ENCODE measurements around the gene CTXN2. TPM values are rescaled to one million over a fixed set of nuclear protein-coding genes. Genes with fewer than 3 reads are reported as not detected.

CTXN2 gene
- total RNA-seq, 2 donors from 2014 or later = not detected

DNA sequence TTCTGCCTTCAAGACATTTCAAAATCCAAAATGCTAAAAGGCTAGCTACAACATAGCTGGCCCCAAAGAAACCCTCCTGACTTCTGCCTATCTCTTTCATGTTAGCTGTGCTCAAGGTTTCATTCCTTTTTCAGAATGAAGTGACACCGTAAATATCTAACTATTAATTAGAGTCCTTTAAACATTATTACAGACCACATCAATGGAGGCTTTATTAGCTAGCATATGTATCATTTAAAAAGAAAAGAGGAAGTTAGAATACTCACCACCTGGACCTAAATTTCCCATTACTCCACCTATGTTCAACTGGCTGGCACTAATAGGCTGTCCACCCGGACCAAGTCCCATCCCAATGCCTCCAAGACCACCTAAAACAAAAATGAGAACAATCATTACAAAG lies 37.9 kb upstream of the CTXN2 start:
- Histone ChIP-seq H3K4me1 (no peaks in the 10 kb centered on the region), H3K27ac (no peak overlapping the region), H3K9me3 (no peaks in the 10 kb centered on the region), H3K27me3 (no peaks in the 10 kb centered on the region), H3K36me3 (peaks cover 3% of the 10 kb centered on the region), H3K4me3 (no peak overlapping the region)
- no peak for DNase-seq (ENCODE audit: low spot score)
- TF ChIP-seq, protein P1, sequence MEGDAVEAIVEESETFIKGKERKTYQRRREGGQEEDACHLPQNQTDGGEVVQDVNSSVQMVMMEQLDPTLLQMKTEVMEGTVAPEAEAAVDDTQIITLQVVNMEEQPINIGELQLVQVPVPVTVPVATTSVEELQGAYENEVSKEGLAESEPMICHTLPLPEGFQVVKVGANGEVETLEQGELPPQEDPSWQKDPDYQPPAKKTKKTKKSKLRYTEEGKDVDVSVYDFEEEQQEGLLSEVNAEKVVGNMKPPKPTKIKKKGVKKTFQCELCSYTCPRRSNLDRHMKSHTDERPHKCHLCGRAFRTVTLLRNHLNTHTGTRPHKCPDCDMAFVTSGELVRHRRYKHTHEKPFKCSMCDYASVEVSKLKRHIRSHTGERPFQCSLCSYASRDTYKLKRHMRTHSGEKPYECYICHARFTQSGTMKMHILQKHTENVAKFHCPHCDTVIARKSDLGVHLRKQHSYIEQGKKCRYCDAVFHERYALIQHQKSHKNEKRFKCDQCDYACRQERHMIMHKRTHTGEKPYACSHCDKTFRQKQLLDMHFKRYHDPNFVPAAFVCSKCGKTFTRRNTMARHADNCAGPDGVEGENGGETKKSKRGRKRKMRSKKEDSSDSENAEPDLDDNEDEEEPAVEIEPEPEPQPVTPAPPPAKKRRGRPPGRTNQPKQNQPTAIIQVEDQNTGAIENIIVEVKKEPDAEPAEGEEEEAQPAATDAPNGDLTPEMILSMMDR (IDR thresholded peaks at IDR 0.05) = no peak

DNA sequence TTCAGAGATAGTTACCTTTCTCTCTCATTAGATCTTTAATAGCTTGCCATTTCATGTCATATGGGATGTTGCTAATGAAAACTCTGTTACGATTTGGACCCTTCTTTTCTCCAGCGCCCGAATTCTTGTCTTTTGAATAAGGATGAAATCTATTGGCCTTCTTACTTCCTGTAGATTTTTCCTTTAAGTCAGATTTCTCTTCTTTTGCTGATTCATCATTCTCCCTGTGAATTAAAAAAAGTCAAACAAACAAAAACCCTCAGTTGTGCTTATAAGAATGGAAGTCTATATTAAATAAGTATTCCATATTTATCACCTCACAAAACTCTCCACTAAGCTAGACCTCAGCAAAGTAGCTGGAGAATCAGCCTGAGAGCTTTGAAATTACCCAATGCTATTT lies 22.8 kb upstream of the CTXN2 start:
- Histone ChIP-seq H3K27ac (no peak overlapping the region), H3K9me3 (peaks cover 0 to 7% of the 10 kb centered on the region in 2 donors), H3K36me3 (peaks cover 8% of the 10 kb centered on the region), H3K4me1 (no peaks in the 10 kb centered on the region), H3K4me3 (no peak overlapping the region), H3K27me3 (no peaks in the 10 kb centered on the region)
- DNase-seq (ENCODE audit: low spot score) = no peak
- TF ChIP-seq, protein P1 (IDR thresholded peaks at IDR 0.05) = no peak

DNA sequence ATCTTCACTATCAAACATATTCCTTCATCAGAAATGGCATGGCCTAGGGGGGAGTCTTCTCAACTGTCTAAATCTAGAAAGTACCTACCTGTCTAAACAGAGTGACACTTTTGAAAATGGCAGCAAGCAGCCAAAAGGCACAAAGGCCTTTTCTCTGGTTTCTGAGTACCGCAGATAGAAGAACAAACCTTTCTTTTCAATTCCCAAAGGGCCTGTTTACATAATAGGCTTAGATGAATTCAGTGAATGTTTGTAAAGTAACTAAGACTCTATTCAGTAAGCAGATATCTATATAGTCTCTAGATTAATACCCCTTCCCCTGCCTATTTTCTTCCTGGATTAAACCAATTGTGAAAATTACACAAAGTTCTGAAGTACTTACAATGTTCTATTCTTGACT lies 20.5 kb upstream of the CTXN2 start:
- DNase-seq (ENCODE audit: low spot score) = no peak
- Histone ChIP-seq H3K27ac (no peak overlapping the region), H3K9me3 (peaks cover 0 to 7% of the 10 kb centered on the region in 2 donors), H3K36me3 (no peaks in the 10 kb centered on the region), H3K27me3 (no peaks in the 10 kb centered on the region), H3K4me1 (no peaks in the 10 kb centered on the region), H3K4me3 (no peak overlapping the region)
- TF ChIP-seq, protein P1 (IDR thresholded peaks at IDR 0.05) = no peak

- H3K4me1 ChIP-seq = peaks cover 0 to 11% of the 10 kb centered on the region in 2 donors
- TF ChIP-seq, protein P1 (IDR thresholded peaks at IDR 0.05) = no peak
- H3K36me3 ChIP-seq = no peaks in the 10 kb centered on the region
- H3K27ac ChIP-seq = no peak overlapping the region
- H3K9me3 ChIP-seq = peaks cover 0 to 7% of the 10 kb centered on the region in 2 donors
- DNase-seq (ENCODE audit: low spot score) = no peak
- no peak overlapping the region for H3K4me3 ChIP-seq
- no peaks in the 10 kb centered on the region for H3K27me3 ChIP-seq
These were observed 16.3 kb upstream of the CTXN2 start for GRCh38 chr15:48175126-48175525.

GRCh38 chr15:48176112-48176511 lies 15.4 kb upstream of the CTXN2 start:
- no peak for DNase-seq (ENCODE audit: low spot score)
- H3K9me3 ChIP-seq = peaks cover 0 to 7% of the 10 kb centered on the region in 2 donors
- H3K27me3 ChIP-seq = no peaks in the 10 kb centered on the region
- no peaks in the 10 kb centered on the region for H3K36me3 ChIP-seq
- H3K27ac ChIP-seq = no peak overlapping the region
- H3K4me3 ChIP-seq = no peak overlapping the region
- TF ChIP-seq, protein P1 (IDR thresholded peaks at IDR 0.05) = no peak
- peaks cover 0 to 11% of the 10 kb centered on the region in 2 donors for H3K4me1 ChIP-seq

- no peak for DNase-seq (ENCODE audit: low spot score)
- Histone ChIP-seq H3K36me3 (no peaks in the 10 kb centered on the region), H3K27me3 (no peaks in the 10 kb centered on the region), H3K9me3 (peaks cover 0 to 7% of the 10 kb centered on the region in 2 donors), H3K4me1 (peaks cover 0 to 11% of the 10 kb centered on the region in 2 donors), H3K4me3 (peak overlapping the region; percentile 62 to 70), H3K27ac (peak overlapping the region in 1 of 2 donors; percentile 73)
- TF ChIP-seq, protein P1 (IDR thresholded peaks at IDR 0.05) = no peak
These were observed 14.5 kb upstream of the CTXN2 start for GRCh38 chr15:48176957-48177356.

Measured in right atrium auricular region (tissue), 2 donors.